ENCODE measurements around the gene PSMA4. TPM values are rescaled to one million over a fixed set of nuclear protein-coding genes. Genes with fewer than 3 reads are reported as not detected.
"Not testable (repeated sequence)": the region's sequence is repeated elsewhere in the genome, so short reads cannot be mapped to it uniquely, and the experiment has no call there.

The PSMA4 gene
- polyA plus RNA-seq, 4 donors = 205 to 309 (median 268) TPM

DNA sequence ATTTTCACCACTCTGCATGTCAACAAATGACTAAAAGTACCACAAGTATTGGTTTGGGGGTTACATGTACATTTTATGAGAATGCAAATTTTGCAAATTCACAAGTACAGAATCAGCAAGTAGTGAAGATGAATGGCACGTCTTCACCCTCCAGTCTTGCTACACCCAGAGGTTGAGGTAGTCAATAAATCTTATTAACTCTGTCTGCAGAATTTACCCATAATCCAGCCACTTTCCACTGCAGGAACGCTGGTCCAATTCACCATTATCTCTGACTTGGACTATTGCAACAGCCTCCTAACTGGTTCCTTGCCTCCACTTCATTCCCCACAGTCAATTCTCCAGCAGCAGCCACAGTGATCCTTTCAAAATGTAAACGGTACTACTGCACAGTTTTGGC lies 10.6 kb downstream of the PSMA4 start:
- no peak for DNase-seq (ENCODE audit: low read depth in 4 of 4, low spot score in 3 of 4)

DNA sequence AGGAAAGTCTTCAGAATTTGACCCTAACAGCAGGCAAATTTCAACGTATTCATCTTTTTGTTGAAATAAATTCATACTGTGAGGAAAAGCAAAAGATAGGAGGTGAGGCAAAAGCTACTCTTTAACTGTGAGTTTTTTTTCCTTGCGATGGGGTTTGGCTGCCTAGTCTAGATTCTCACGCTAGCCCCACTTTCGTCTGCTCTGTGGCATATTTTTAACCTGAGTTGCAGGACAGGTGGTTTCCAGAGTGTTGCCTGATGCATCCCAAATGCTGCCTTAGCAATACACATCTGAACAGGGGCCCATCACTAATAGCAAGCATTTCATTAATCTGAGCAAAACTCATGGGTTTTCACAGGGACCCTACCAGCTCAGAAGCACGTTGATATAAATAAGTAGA lies 11.7 kb downstream of the PSMA4 start:
- no peak for DNase-seq (ENCODE audit: low read depth in 4 of 4, low spot score in 3 of 4)

DNA sequence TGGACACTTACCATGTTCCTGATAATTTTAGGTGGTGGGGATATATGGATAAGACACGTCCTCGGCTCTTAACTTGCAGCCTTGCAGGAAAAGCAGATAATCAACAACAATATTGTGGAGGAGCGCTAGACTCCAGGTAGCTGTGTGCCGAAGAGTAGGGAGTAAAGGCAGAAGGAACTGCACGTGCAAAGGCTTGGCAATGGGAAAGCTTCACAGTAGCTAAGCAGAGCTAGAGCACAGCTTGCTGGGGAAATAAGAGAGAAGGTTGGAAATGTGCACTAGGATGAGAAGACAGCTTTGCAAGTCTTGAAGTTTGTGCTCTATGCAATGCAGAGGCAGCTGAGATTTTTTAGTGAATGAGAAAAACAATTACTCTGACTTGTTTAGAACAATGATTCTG lies 12.4 kb downstream of the PSMA4 start:
- DNase-seq (ENCODE audit: low read depth in 4 of 4, low spot score in 3 of 4) = no peak

DNA sequence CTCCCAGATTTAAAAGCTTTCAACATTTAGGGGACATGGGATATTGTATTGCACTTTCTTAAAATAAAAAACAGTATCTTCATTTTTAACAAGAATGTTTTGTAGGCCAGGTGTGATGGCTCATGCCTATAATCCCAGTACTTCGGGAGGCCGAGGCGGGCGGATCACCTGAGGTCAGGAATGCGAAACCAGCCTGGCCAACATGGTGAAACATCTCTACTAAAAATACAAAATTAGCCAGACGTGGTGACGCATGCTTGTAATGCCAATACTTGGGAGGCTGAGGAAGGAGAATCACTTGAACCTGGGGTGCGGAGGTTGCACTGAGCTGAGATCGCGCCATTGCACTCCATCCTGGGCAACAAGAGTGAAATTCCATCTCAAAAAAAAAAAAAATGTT lies 20.0 kb downstream of the PSMA4 start:
- DNase-seq (ENCODE audit: low read depth in 4 of 4, low spot score in 3 of 4) = not testable (repeated sequence)

DNA sequence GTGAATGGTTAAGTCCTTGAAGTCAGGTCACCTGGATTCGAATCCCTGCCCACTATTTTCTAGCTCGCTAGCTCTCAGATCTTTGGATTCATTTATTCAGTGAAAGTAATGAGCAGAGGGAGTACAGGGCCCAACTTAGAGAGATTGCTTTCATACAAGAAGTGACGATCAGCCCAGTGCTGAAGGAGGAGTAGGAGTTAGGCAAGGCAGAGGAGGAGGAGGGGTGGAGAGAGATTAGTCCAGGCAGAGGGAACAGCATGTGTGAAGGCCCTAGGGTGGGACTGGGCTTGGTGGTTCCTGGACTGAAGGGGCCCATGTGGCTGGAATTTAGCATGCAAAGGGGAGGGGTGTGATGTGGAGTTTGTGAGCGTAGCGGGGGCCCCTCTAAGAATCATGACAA lies 21.2 kb downstream of the PSMA4 start:
- no peak for DNase-seq (ENCODE audit: low read depth in 4 of 4, low spot score in 3 of 4)

DNA sequence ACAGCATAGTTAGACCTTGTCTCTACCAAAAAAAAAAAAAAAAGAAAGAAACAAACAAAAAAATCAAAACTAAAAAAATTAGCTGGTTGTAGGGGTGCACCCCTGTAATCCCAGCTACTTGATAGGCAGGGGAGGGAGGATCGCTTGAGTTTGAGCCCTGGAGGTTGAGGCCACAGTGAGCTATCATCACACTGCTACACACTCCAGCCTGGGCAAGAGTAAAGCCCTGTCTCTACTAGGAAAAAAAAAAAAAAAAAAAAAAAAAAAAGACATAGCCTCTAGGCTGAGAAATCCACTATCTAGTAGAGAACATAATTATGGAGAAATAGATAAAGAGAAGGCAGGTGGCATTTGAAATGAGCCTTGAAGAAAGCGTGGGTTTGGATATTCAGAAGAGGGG lies 22.8 kb downstream of the PSMA4 start:
- DNase-seq (ENCODE audit: low read depth in 4 of 4, low spot score in 3 of 4) = no peak

DNA sequence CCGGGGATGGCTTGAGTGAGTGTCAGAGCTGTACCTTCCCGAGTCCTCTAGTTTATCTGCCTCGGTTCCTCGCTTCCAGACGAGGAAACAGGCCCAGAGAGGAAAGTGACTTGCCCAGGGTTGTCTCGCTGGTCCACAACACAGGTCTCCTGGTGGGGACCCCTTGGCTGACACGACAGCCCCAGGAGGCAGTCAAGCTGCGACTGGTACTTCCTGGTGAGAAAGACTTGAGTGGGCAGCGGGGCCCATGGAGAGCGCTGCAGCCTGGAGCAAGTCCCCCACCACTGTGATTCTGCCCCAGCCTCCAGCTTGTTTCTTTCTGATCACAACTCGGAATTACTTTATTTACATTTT lies 24.5 kb downstream of the PSMA4 start:
- DNase-seq (ENCODE audit: low read depth in 4 of 4, low spot score in 3 of 4) = no peak

DNA sequence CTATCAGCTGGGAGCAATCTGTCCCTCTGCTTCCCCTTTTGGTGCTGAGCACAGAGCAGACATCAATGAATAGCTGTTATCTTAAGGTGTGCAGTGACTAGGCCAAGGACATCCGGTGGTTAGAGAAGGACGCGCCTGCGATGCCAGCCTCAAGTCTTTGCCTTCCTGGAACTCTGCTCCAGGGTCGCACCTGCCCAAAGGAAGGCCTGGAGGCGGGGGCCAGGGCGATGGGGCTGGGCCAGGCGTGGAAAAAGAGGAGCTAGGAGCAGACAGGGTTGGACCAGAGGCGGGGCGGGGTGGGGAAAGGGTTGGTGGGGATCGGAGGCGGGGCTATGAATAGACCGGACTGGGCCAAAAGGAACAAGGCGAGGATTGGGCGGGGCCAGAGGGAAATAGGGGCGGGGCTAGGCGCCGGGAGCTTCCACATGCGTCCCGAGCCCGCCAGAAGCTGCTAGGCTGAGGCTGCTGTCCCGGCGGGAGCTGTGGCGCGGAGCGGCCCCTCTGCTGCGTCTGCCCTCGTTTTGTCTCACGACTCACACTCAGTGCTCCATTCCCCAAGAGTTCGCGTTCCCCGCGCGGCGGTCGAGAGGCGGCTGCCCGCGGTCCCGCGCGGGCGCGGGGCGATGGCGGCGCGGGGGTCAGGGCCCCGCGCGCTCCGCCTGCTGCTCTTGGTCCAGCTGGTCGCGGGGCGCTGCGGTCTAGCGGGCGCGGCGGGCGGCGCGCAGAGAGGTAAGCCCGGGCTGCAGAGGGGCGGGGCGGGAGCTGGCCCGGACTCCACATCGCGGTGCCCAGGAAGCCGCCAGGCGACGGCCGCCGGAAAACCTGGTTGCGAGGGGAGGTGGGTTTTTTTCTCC lies 25.1 kb downstream of the PSMA4 start, which contains the start of gene CHRNA5:
Gene CHRNA5, plus strand, starts transcription at position 424 of the 854 bp plus-strand sequence. Its CDS starts 200 bp downstream, at position 624.
- peak; percentile 53 to 72 (median 70) for DNase-seq (ENCODE audit: low read depth in 4 of 4, low spot score in 3 of 4)

DNA sequence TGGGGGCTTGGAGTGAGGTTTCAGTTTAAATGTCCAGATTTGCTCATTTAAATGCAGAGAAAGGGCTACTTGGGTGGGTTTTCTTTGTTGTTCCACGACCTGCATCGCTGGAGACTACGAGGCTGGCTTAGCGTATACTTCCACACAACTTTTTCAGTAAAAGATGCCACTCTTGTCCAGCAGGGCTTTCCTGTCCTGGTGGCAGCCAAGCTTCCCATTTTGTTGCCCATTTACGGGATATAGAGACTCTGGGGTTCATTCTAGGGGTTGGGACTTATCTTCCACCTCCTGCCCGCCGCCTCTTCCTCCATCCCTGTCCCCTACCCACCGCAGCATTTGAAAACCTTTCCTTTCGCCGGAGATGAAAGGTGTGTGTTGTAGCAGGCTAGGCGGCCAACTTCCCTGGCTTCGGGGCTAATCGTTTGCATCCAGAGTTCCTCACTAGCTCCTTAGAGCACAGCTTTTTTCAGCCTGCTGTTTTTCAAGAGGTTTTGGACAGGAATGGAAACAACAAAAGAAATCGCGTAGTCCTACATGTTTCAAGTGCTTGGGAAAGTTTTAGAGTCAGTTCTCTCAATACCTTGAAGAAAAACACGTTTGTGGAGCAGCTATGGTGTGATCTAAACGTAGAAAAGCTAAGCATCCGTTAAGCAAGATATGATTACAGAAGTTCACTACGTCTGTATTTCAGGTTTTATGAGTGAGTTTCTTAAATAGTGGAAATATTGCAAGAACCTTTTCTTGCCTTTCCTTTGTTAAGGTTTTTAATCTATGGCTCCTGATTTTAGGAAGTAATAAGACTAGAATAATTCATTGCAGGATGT lies 25.9 kb downstream of the PSMA4 start:
- peak; percentile 10 to 23 (median 18) for DNase-seq (ENCODE audit: low read depth in 4 of 4, low spot score in 3 of 4)

GRCh38 chr15:78567531-78567930 lies 27.3 kb downstream of the PSMA4 start:
- no peak for DNase-seq (ENCODE audit: low read depth in 4 of 4, low spot score in 3 of 4)

- no peak for DNase-seq (ENCODE audit: low read depth in 4 of 4, low spot score in 3 of 4)
Measured at GRCh38 chr15:78570710-78571109, 30.5 kb downstream of the PSMA4 start.

DNA sequence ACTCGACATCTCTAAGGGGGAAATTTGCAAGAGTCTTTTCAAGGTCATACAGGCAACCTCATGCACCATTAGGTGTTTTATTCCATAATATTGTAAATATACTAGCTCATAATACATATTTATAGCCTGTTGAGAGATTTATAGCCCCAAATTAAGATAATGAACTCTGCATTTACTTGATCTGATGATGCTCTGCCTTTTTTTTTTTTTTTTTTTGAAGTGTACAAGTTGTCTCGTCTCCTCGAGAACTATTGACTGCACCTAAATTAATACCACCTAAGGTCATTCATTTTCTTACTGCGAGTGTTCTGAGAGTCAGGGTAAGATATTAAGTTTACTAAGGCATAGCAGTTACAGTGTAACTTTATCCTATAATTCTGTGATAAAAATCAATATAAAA lies 31.1 kb downstream of the PSMA4 start:
- DNase-seq (ENCODE audit: low read depth in 4 of 4, low spot score in 3 of 4) = no peak

DNA sequence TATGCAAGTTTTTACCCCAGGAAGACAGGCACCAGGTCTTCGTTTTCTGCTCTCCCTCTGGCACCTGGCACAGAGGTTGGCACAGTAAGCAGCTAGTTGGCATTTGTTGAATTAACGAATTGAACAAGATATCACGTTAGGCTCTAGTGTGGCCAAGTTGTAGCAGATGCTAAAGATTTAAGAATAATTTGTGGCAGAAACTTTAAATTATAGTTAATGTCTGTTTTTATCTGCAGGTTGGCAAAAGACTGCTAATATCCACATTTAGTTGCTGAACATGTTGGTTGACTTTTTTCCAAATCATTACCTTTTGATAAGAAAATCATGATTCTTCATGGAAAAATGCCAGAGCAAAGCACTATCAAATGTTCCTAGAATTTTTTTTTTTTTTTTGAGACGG lies 33.2 kb downstream of the PSMA4 start:
- DNase-seq (ENCODE audit: low read depth in 4 of 4, low spot score in 3 of 4) = no peak

DNA sequence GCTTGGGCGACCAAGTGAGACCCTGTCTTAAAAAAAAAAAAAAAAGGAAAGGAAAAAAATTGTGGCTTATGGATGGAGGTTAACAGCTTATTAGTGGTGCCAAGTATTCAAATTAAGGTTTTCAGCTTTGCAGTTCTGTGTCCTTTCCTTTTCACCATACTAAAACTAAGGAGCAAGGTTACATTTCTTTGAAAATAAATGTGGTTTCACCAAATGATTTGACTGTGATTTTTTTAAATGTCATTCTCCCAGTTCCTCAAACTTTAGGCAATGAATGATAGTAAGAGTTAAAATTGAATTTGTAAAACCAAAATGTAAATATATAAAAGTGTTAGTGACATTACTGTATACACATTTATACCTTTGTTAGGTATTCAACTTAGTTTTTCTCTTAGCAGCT lies 34.7 kb downstream of the PSMA4 start:
- no peak for DNase-seq (ENCODE audit: low read depth in 4 of 4, low spot score in 3 of 4)

- DNase-seq (ENCODE audit: low read depth in 4 of 4, low spot score in 3 of 4) = no peak
Measured at GRCh38 chr15:78597583-78597982, 57.3 kb downstream of the PSMA4 start.

DNA sequence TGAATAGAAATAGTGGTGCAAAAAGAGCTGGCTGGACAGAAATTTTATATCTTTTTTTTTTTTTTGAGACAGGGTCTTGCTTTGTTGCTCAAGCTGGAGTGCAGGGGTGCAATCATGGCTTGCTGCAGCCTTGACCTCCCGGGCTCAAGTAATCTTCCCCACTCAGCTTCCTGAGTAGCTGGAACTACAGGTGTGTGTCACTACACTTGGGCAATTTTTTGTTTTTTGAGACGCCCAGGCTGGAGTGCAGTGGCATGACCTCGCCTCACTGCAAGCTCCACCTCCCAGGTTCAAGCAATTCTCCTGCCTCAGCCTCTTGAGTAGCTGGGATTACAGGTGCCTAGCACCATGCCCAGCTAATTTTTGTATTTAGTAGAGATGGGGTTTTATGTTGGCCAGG lies 58.1 kb downstream of the PSMA4 start:
- DNase-seq (ENCODE audit: low read depth in 4 of 4, low spot score in 3 of 4) = no peak

DNA sequence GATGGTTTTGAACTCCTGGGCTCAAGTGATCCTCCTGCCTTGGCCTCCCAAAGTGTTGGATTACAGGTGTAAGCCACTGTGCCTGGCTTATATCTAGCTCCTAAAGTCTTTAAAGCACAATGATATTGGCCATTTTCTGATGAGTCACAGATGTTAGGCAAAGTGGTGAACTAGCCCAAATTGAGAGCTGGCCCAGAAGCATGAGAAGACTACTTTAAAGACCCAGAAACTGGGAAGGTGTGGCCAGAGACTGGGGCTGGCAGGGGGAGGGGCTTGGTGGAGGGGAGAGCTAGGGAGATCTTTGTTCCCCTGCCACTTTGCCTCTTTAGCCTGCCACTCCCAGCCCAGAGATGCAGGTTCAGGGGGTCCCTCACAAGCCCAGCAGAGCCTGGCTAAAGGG lies 58.9 kb downstream of the PSMA4 start:
- DNase-seq (ENCODE audit: low read depth in 4 of 4, low spot score in 3 of 4) = no peak

Other genes with a start within 250 kb of the PSMA4 start
- gene SKIC8, start 240.8 kb upstream of the PSMA4 start, polyA plus RNA-seq (ENCODE audit: insufficient read length in 4 of 4) = 100 to 1,000 TPM in 3 of 4 donors, 10 to 100 TPM in 1; 90.0 to 113 (median 106) TPM
- gene CRABP1, start 200.1 kb upstream of the PSMA4 start, polyA plus RNA-seq (ENCODE audit: insufficient read length in 4 of 4) = 10 to 100 TPM; 52.3 to 65.6 (median 58.7) TPM
- 10 to 100 TPM; 63.6 to 66.8 (median 65.6) TPM for gene IREB2, start 102.2 kb upstream of the PSMA4 start, polyA plus RNA-seq (ENCODE audit: insufficient read length in 4 of 4)
- gene HYKK, start 32.9 kb upstream of the PSMA4 start, polyA plus RNA-seq (ENCODE audit: insufficient read length in 4 of 4) = 1 to 10 TPM; 7.1 to 9.1 (median 8.3) TPM
- gene CHRNA5, start 25.1 kb downstream of the PSMA4 start, polyA plus RNA-seq (ENCODE audit: insufficient read length in 4 of 4) = 10 to 100 TPM in 1 of 4 donors, 1 to 10 TPM in 3; 5.3 to 11.3 (median 5.6) TPM
- gene CHRNA3, start 80.6 kb downstream of the PSMA4 start, polyA plus RNA-seq (ENCODE audit: insufficient read length in 4 of 4) = 1 to 10 TPM in 3 of 4 donors, under 1 TPM in 1; 0.89 to 1.5 (median 1.5) TPM
- gene CHRNB4, start 100.8 kb downstream of the PSMA4 start, polyA plus RNA-seq (ENCODE audit: insufficient read length in 4 of 4) = 1 to 10 TPM; 2.0 to 3.1 (median 2.9) TPM

Data from left renal pelvis (tissue), 4 donors.